ENCODE measurements around the gene EID2B. TPM values are rescaled to one million over a fixed set of nuclear protein-coding genes. Genes with fewer than 3 reads are reported as not detected.

The EID2B gene
- total RNA-seq, 2 experiments from 2014 or later: 3.0 TPM

DNA sequence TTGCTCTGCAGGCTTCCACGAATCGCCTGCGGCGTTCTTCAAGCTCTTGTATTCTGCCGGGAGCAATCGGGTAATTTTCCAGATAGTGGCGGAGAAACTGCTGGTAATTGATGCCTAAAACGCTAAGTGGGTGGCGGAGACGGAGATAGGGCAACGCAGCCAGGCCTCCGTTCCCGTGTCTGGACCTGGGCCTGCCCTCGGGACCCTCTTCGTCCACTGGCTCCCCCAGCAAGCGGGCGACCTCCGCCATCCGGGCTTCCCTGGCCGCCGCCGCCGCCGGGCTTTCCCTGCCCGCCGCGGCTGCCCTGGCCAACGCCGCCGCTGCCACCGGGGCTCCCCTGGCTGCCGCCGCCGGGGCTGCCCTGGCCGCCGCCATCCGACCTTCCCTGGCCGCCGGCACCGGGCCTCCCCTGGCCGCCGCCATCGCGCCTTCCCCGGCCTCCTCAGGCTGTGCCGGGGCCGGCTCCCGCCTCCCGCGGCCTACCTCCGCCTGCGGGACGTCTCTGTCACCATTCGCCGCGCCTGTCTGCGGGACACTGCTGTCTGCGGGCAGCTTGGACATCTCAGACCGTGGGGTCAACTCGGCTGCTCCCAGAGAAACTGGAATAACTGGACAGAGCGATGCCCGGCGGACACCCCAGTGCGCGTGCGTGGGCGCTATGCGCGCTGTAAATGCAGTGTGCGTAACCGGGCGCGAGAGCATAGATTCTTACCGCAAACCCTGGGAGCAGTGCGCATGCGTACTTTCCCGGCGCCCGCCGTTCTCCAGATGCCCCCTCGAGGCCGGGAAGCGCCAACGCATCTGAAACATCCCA is 7.1 kb upstream of the EID2B start, which contains the start of gene EID2:
EID2 (minus strand) TSS at position 644 of the 815 bp plus-strand sequence; CDS start at position 562, 82 bp downstream.
- Mint-ChIP-seq H3K4me3 (peak within 1 kb of the TSS; percentile 88), H3K4me1 (ENCODE audit: low read depth) (peaks cover 46% of the 10 kb centered on the region), H3K27me3 (no peaks in the 10 kb centered on the region), H3K9me3 (no peaks in the 10 kb centered on the region), H3K36me3 (ENCODE audit: low read depth) (peaks cover 18% of the 10 kb centered on the region), H3K27ac (peak within 1 kb of the TSS; percentile 98)
- intact Hi-C loops (cut with micrococcal nuclease): loop anchor here (10.0 kb wide), 1 partner anchor 65 kb away; no protein-coding TSS in a partner anchor
- ChIA-PET POLR2A (interaction anchor here (0.6 to 1.7 kb wide), 14 partner anchors 15 to 495 kb away, joined by 3 to 6 read pairs (median 3); partner anchors contain the start of genes MED29, PAF1, RPS16 and SUPT5H), CTCF (interaction anchor here (0.7 to 1.5 kb wide), 9 partner anchors 12 to 134 kb away, joined by 3 to 7 read pairs (median 3); no protein-coding TSS in a partner anchor)
- TF ChIP-seq, protein P1, sequence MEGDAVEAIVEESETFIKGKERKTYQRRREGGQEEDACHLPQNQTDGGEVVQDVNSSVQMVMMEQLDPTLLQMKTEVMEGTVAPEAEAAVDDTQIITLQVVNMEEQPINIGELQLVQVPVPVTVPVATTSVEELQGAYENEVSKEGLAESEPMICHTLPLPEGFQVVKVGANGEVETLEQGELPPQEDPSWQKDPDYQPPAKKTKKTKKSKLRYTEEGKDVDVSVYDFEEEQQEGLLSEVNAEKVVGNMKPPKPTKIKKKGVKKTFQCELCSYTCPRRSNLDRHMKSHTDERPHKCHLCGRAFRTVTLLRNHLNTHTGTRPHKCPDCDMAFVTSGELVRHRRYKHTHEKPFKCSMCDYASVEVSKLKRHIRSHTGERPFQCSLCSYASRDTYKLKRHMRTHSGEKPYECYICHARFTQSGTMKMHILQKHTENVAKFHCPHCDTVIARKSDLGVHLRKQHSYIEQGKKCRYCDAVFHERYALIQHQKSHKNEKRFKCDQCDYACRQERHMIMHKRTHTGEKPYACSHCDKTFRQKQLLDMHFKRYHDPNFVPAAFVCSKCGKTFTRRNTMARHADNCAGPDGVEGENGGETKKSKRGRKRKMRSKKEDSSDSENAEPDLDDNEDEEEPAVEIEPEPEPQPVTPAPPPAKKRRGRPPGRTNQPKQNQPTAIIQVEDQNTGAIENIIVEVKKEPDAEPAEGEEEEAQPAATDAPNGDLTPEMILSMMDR (IDR thresholded peaks at IDR 0.05): peak; percentile 90
- DNase-seq (peak; percentile 97), ATAC-seq (peak; percentile 95)

DNA sequence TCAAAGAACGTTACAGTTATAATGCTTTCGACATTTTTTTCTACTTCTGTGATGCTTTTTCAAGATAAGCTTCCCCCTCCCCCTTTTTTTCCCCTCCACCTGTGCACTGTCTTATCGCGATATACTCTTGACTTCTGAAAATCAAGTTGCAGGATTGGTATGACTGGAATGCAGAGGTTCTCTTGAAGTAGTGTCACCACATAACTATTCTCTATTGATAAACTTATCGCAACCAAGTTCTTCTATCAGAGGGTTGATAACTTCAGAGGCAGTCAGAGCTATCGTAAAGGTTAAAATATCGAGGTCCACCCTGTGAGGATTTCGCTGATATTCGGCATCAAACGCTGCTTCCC is 6.5 kb upstream of the EID2B start:
- no peaks in the 10 kb centered on the region for H3K9me3 Mint-ChIP-seq
- DNase-seq (no peak), ATAC-seq (no peak)
- intact Hi-C loops (cut with micrococcal nuclease): loop anchor here (10.0 kb wide), 1 partner anchor 64 kb away; no protein-coding TSS in a partner anchor
- peak overlapping the region; percentile 91 for H3K27ac Mint-ChIP-seq
- peaks cover 18% of the 10 kb centered on the region for H3K36me3 Mint-ChIP-seq (ENCODE audit: low read depth)
- peak overlapping the region; percentile 88 for H3K4me3 Mint-ChIP-seq
- CTCF ChIA-PET: interaction anchor here (0.8 to 1.4 kb wide), 7 partner anchors 12 to 133 kb away, joined by 3 to 4 read pairs (median 3); no protein-coding TSS in a partner anchor
- peaks cover 41% of the 10 kb centered on the region for H3K4me1 Mint-ChIP-seq (ENCODE audit: low read depth)
- POLR2A ChIA-PET: interaction anchor here (0.6 to 1.7 kb wide), 13 partner anchors 16 to 495 kb away, joined by 3 to 6 read pairs (median 3); partner anchors contain the start of genes MED29, PAF1, RPS16 and SUPT5H
- TF ChIP-seq, protein P1 (IDR thresholded peaks at IDR 0.05): no peak
- no peaks in the 10 kb centered on the region for H3K27me3 Mint-ChIP-seq

GRCh38 chr19:39533791-39534190 is 1.1 kb upstream of the EID2B start:
- no peaks in the 10 kb centered on the region for H3K27me3 Mint-ChIP-seq
- CTCF ChIA-PET: interaction anchor here (0.8 to 4.5 kb wide), 16 partner anchors 8 to 183 kb away, joined by 3 to 52 read pairs (median 8); partner anchors contain the start of genes DLL3 and RPS16

GRCh38 chr19:39533003-39533512 is 406 bp upstream of the EID2B start:
- intact Hi-C loops (cut with micrococcal nuclease): loop anchor here (5.0 to 10.0 kb wide), 2 partner anchors 58 to 91 kb away; no protein-coding TSS in a partner anchor
- peak overlapping the region; percentile 92 for H3K4me3 Mint-ChIP-seq
- ChIA-PET CTCF (interaction anchor here (0.8 to 4.5 kb wide), 24 partner anchors 9 to 194 kb away, joined by 3 to 52 read pairs (median 6); partner anchors contain the start of genes DLL3, MED29, PAF1 and RPS16), POLR2A (interaction anchor here (0.6 to 1.4 kb wide), 7 partner anchors 65 to 131 kb away, joined by 3 to 12 read pairs (median 3); partner anchors contain the start of genes RPS16 and SUPT5H)
- H3K27ac Mint-ChIP-seq: no peak overlapping the region
- TF ChIP-seq, protein P1 (IDR thresholded peaks at IDR 0.05): no peak
- peaks cover 27% of the 10 kb centered on the region for H3K4me1 Mint-ChIP-seq (ENCODE audit: low read depth)
- ATAC-seq: peak; percentile 12
- H3K36me3 Mint-ChIP-seq (ENCODE audit: low read depth): peaks cover 8% of the 10 kb centered on the region
- H3K27me3 Mint-ChIP-seq: no peaks in the 10 kb centered on the region
- no peaks in the 10 kb centered on the region for H3K9me3 Mint-ChIP-seq
- no peak for DNase-seq

More at GRCh38 chr19:39533791-39534190, 1.1 kb upstream of the EID2B start:
- DNase-seq: no peak
- POLR2A ChIA-PET: interaction anchor here (0.6 to 1.4 kb wide), 5 partner anchors 22 to 132 kb away, joined by 4 to 5 read pairs (median 4); partner anchors contain the start of gene RPS16
- Mint-ChIP-seq H3K9me3 (no peaks in the 10 kb centered on the region), H3K4me3 (no peak overlapping the region), H3K36me3 (ENCODE audit: low read depth) (peaks cover 10% of the 10 kb centered on the region), H3K4me1 (ENCODE audit: low read depth) (peaks cover 29% of the 10 kb centered on the region), H3K27ac (no peak overlapping the region)
- TF ChIP-seq, protein P1 (IDR thresholded peaks at IDR 0.05): no peak
- ATAC-seq: no peak
- intact Hi-C loops (cut with micrococcal nuclease): loop anchor here (5.0 to 10.0 kb wide), 2 partner anchors 59 to 91 kb away; no protein-coding TSS in a partner anchor
